GM18858 (cell line): ENCODE data around the gene BID.

Experiments used
- ATAC-seq: cut with Tn5 transposase; IDR thresholded peaks from one replicate; pipeline ENCODE4 v1.9.1; 2021; ENCODE audit not compliant: unreplicated experiment

The BID gene

DNA sequence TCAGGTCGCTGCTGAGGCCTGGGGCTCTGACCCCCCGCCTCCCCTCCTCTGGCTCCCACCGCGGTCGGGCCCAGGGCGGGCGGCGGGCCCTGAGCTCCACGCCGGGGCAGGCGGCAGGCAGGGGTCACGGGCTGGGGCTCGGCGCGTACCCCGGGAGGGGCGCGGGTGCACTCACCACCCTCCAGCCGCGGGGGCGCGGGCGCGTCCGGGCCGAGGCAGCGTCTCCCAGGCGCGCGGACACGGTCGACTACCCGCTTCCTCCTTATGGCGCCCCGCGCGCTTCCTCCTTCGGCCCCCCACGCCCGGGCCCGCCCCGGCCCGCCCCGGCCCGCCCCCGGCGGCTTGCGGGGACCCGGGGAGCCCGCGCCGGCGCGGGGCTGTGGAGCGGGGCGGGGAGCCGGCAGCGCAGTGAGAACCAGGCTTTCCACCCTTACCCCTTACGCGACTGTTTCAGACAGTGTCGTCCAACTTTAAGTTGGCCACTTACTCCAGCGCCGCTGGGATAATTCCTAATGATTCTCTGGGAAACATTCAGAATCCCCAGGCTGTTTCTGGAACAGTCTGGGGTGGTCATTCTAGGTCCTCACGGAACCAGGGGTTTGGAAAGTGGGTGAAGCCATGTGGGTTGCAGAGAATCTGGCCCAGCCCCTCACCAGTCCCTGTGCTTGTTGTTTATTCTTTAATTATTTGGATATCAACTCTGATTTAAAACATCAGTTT, at the start of gene BID:
TSS of gene BID (minus strand) at position 264 of the 720 bp plus-strand sequence. CDS start 24,353 bp downstream, outside the sequence.
- ATAC-seq, result no peak

DNA sequence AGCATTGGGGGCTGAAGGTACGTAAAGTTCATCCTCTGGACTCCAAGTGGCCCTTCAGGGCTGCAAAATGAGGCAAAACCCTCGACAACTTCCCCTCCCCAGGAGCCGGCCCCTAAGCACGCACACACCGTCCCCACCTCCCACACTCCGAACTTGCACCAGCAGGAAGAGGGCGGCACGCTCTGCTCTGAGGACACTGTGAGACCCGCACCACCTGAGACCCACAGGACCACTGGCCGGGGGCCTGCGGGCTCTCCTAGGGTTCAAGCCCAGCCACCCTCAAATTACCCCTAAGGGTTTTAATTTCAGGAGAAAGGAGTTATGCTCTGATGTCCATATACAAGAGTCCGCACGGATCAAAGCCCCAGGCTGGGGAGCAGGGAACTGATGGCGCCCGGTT, 49.7 kb upstream of the BID start:
- ATAC-seq, result no peak

DNA sequence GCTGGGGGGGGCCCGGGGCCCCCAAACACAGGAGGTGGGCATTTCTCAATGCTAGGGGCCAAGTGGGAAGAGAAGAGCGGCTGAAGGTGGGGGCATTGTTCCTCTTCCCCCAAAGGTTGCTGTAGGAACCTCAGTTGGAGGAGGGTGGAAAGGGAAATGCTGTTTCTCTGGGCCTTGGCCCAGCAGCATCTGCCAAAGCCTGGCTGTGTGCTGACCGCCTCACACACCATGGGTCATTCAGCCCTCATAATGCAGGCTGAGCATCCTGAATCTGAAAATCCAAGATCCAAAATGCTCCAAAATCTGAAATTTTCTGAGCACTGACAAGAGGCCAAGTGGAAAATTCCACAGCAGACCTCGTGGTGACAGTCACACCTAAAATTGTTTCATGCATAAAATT, 49.0 kb upstream of the BID start:
- ATAC-seq, result no peak

- ATAC-seq, result no peak
Measured at GRCh38 chr22:17822087-17822486, 47.8 kb upstream of the BID start.

DNA sequence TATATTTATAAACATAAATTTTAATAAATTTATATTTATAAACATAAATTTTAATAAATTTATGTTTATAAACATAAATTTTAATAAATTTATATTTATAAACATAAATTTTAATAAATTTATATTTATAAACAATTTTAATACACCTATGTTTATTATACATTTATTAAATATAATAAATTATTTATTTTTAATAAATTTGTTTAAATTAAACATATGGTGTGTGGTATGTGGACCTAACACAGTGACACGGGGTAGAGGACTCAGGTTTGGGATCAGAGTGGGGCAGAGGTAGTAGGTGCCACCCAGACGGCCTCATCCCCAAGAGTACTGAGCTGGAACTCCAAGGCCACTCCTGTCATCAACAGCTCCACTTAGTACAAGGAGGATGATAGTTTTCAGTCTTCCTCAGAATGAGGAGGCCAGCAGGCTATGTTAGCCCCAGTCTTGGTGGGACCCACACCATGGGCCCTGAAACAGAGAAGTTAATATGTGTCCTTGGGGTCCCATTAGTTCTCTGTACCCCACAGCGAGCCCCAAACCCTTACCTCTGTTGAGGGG, 46.7 kb upstream of the BID start:
- ATAC-seq, result no peak

- no peak for ATAC-seq
Measured at GRCh38 chr22:17818649-17819048, 44.4 kb upstream of the BID start.

DNA sequence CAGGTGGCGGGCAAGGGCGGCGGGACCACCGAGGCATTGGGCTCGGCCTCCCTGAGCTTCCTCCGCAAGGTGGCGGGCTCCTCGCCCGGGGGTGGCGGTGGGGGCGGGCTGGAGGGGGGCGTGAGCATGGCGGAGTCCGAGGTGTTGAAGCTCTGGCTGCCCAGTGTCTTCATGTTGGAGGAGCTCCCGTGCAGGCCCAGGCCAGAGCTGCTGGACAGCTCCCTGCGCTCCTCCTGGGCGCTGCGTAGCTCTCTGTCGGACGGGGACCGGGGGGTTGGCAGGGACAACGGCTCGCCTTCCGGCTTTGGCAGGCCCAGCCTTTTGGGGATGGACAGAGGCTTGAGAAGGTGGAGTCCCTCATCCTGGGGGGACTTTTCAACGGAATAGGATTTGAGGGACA, 43.9 kb upstream of the BID start:
- no peak for ATAC-seq

GRCh38 chr22:17817511-17818065, 43.3 kb upstream of the BID start:
- no peak for ATAC-seq

DNA sequence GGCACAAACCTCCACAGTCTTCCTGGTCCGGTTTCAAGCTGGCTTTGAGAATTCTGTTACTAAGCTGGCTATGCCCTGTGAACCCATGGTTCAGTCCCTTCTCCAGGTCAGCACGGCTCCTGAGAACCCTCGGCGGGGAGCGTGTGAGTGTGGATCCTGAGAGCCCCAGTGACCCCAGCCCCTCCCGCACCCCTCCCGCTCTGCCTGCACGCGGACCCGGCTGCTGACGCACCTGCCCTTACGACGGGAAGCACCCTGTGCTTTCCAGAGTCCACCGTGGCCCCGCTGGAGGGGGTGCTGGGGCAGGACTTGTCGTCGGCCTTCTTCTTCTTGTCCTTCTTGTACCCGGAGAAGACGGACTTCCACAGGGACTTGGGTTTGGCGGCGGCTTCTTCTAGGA, 42.8 kb upstream of the BID start:
- ATAC-seq, result no peak

- ATAC-seq, result no peak
Measured at GRCh38 chr22:17816649-17817048, 42.4 kb upstream of the BID start.

DNA sequence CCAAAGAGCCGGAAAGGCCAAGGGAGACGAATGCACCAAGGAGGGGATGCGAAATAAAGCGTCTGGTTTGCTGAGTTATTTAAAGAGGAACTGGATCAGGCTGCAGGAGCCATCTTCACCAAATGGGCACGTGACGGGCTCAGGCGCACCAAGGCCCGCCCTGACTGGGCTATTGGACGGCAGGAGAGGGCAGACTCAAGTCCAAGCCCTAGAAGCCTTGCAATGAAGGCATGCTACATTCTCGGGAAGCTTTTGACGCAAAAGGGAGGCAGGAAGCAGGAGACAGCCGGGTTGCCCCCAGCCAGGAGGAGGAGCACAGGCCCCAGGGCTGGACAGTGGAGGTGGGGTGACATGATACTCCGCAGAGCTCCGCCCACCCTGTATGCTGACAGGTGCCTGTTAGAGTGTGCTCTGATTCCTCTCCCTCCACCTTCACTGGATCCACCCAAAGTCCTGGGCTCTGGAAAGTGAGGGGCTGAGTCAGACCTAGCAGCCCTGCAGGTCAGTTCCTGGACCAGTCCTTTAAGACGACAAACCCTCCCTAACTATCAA, 41.5 kb upstream of the BID start:
- ATAC-seq, result no peak

- no peak for ATAC-seq
Measured at GRCh38 chr22:17814830-17815229, 40.6 kb upstream of the BID start.

- ATAC-seq, result no peak
Measured at GRCh38 chr22:17814084-17814483, 39.8 kb upstream of the BID start.

DNA sequence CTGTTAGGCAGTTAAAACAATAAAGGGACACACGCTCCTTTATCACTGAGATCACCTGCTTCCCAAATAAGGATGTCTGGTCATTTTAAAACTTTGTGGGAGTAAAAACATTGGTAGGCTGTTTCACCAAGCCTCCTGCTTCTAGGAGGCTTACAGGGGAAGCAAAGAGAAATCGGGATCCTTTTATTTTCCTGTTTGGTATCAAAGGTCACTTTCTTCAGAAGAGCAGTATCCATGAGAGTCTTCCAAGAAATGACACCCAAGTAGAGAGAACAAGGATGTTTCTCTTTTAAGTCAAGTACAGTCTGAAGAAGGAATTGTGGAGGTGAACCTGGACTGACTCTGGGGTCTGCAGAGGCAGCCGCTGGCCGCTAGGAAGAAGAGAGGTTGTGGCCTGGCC, 36.9 kb upstream of the BID start:
- ATAC-seq, result no peak

DNA sequence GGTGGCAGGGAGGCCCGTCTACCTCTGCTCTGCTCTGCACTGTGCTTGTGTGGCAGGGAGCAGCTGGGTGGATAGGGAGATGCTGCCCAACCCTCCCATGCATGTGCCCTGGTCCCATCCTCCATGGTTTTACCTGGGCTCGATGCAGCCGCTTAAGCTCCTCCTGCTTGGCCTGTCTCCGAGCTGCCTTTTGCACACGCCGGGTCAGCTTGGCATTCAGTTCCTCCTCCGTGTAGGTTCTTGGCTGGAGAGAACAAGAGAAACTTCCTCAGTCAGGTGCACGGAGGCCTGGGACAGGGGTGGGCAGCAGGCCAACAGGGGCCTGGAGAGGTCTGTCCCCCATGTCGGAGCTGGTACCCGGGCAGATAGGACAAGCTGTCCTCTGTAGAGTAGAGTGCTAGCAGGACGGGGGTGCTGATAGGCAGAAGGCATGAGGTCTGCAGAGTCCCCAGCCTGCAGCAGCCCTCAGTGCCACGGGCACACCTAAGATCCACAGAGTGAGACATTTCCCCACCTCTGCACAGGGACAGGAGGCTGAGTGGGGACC, 36.4 kb upstream of the BID start:
- ATAC-seq, result no peak

- no peak for ATAC-seq
Measured at GRCh38 chr22:17808693-17809403, 34.6 kb upstream of the BID start.

DNA sequence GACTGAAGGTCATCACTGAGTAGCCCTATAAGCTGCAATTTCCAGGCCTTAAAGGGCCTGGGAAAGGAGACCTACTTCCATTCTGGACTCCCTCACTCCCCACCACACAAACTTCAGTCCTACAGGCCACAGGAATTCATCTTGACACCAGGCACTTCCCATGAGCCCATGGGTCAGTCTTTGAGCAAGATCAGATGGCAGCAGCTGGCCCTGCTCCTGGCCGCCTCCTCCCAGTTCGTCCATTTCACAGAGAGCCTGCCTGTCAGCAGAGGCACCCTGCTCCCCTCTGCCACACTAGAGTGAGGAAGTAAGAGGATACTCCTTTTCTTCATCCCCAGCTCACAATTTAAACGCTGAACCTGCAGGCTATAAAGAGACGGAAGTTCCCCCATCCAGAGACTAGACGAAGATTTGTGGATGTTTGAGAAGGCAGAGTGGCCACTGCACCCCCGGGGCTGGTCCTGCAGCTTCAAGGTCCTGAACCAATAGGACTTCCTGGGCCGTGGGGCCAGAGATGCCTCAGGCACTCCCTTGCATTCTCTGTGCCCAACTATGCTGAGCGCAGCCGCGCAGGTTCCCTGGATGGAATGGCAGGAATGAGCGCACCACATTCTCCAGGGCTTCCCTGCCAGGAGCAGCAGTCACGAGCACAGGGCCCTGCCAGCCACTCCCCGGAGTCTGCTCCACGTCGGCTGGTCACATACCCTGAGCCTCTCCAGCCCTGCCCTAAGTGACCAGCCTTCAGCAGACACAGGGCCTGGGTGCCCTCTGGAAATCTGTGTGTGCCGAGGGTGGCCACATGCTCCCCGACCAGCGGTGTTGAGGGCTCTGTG, 33.5 kb upstream of the BID start:
- no peak for ATAC-seq

DNA sequence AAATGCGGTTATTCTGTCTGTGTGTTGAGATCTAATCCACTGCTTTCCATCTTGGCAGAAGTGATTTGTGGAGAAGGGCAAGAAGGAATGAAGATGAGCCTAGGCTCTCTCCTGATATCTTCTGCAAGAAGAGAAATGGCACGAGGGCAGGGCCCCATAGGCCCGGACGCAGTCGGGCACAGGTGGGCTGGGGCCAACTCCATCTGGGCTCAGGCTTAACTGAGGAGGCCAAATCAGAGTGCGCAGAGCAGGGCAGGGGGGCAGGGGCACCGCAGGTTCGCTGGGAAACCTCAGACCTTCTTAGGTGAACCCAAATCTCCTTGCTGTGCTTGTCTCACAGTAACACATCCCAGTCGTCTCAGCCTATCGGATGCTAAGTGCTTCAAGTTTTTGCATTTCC, 32.8 kb upstream of the BID start:
- ATAC-seq, result no peak

DNA sequence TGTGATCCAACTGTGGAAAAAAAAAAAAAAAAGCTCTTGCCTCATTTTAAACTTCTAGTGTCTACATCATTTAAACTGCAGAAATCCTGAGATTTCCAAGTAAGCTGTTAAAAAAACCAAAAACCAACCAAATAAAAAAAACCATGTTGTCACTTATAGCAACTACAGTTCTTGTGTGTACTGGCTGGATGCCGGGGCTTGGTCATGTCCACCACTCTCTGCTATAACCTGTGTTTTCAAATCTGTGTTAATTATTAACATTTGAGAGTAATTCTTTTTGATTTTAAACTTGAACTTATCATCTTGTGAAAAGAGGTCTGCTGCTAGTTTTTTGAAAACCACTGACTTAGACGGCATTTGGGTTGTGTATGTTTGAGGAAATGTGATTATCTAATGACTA, 32.2 kb upstream of the BID start:
- no peak for ATAC-seq

GRCh38 chr22:17804331-17805080, 30.2 kb upstream of the BID start:
- no peak for ATAC-seq
